Measurements from ENCODE around the gene AMIGO2. TPM values are rescaled to one million over a fixed set of nuclear protein-coding genes. Genes with fewer than 3 reads are reported as not detected.
A peak's percentile ranks its signal among the peaks of the same experiment; 100 is the strongest.

Gene AMIGO2
- total and polyA plus RNA-seq, 9 of the 15 experiments (the other 6 are each of a cell fraction or from before 2014, with no cell fraction given): 2.0 to 8.3 (median 3.8) TPM

DNA sequence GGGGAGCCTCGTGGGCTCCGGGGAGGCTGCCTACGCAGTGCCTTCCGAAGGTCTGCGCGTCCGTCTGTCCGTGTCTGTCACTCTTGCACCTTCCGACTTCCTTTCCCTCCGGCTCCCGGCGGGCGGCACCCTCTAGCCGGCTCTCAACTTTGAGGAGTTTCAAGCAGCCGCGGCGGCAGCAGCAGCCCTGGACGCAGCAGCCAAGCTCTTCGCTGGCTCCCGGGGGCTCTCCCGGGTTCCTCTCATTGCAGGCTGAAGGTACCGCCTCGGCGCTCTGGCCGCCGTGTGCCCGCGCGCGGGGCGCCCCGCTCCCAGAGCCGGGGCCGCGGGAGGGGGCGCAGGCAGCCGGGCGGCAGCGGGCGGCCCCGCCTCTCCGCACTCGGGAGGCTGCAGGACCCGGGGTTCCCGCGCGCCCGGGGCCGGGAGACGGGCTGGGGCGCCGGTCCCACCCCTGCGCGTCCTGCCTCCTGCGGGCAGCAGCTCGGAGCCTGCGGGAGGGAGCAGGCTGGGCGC, at the start of gene AMIGO2, which contains the start of gene PCED1B (continued):
- TF ChIP-seq, protein P1, sequence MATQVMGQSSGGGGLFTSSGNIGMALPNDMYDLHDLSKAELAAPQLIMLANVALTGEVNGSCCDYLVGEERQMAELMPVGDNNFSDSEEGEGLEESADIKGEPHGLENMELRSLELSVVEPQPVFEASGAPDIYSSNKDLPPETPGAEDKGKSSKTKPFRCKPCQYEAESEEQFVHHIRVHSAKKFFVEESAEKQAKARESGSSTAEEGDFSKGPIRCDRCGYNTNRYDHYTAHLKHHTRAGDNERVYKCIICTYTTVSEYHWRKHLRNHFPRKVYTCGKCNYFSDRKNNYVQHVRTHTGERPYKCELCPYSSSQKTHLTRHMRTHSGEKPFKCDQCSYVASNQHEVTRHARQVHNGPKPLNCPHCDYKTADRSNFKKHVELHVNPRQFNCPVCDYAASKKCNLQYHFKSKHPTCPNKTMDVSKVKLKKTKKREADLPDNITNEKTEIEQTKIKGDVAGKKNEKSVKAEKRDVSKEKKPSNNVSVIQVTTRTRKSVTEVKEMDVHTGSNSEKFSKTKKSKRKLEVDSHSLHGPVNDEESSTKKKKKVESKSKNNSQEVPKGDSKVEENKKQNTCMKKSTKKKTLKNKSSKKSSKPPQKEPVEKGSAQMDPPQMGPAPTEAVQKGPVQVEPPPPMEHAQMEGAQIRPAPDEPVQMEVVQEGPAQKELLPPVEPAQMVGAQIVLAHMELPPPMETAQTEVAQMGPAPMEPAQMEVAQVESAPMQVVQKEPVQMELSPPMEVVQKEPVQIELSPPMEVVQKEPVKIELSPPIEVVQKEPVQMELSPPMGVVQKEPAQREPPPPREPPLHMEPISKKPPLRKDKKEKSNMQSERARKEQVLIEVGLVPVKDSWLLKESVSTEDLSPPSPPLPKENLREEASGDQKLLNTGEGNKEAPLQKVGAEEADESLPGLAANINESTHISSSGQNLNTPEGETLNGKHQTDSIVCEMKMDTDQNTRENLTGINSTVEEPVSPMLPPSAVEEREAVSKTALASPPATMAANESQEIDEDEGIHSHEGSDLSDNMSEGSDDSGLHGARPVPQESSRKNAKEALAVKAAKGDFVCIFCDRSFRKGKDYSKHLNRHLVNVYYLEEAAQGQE (IDR thresholded peaks at IDR 0.05; ENCODE audit: borderline replicate concordance): peak; percentile 85
- TF ChIP-seq, protein P1 (CRISPR knock-in tag; IDR thresholded peaks at IDR 0.05; ENCODE audit: low read depth): no peak
- TF ChIP-seq GTF2E2 (tag; IDR thresholded peaks at IDR 0.05): peak; percentile 32; the same call in 1 of the 2 replicates
- no peak for TF ChIP-seq TCF7L2 (IDR thresholded peaks at IDR 0.05; ENCODE audit: low read depth, low read length)
- 0 out of 2 replicates have a peak, but pooled peaks have one; percentile 46 for TF ChIP-seq RNF2 (IDR thresholded peaks at IDR 0.05)
- TF ChIP-seq TSC22D4 (tag; IDR thresholded peaks at IDR 0.05): no peak
- peak; percentile 34 for TF ChIP-seq MEIS2 (IDR thresholded peaks at IDR 0.05; ENCODE audit: partially characterized antibody)
- no peak for TF ChIP-seq MTA2 (IDR thresholded peaks at IDR 0.05; ENCODE audit: low read depth)
- 0 out of 2 replicates have a peak, but pooled peaks have one; percentile 16 for TF ChIP-seq BHLHE40 (IDR thresholded peaks at IDR 0.05; ENCODE audit: low read length)
- TF ChIP-seq L3MBTL2 (IDR thresholded peaks at IDR 0.05): peak; percentile 70; the same call in 1 of the 2 replicates
- TF ChIP-seq, protein P2, sequence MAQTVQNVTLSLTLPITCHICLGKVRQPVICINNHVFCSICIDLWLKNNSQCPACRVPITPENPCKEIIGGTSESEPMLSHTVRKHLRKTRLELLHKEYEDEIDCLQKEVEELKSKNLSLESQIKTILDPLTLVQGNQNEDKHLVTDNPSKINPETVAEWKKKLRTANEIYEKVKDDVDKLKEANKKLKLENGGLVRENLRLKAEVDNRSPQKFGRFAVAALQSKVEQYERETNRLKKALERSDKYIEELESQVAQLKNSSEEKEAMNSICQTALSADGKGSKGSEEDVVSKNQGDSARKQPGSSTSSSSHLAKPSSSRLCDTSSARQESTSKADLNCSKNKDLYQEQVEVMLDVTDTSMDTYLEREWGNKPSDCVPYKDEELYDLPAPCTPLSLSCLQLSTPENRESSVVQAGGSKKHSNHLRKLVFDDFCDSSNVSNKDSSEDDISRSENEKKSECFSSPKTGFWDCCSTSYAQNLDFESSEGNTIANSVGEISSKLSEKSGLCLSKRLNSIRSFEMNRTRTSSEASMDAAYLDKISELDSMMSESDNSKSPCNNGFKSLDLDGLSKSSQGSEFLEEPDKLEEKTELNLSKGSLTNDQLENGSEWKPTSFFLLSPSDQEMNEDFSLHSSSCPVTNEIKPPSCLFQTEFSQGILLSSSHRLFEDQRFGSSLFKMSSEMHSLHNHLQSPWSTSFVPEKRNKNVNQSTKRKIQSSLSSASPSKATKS (CRISPR knock-in tag; IDR thresholded peaks at IDR 0.05): no peak
- no peak for TF ChIP-seq ZNF431 (CRISPR knock-in tag; IDR thresholded peaks at IDR 0.05)
- peak; percentile 13; the same call in 1 of the 2 replicates for TF ChIP-seq E2F3 (CRISPR knock-in tag; IDR thresholded peaks at IDR 0.05)
- peak; percentile 77 for TF ChIP-seq RBFOX2 (IDR thresholded peaks at IDR 0.05; ENCODE audit: low read depth, low read length)
- TF ChIP-seq SIN3B (IDR thresholded peaks at IDR 0.05; ENCODE audit: low read depth): peak; percentile 28; the same call in 1 of the 2 replicates
- TF ChIP-seq ESRRA (IDR thresholded peaks at IDR 0.05; ENCODE audit: borderline replicate concordance, low read depth): 0 out of 2 replicates have a peak, but pooled peaks have one; percentile 0
- TF ChIP-seq POLR2H (tag; IDR thresholded peaks at IDR 0.05; ENCODE audit: low read depth): peak; percentile 53; the same call in 1 of the 2 replicates
- TF ChIP-seq ZNF584 (CRISPR knock-in tag; IDR thresholded peaks at IDR 0.05; ENCODE audit: low read depth): no peak
- TF ChIP-seq POLR2B (IDR thresholded peaks at IDR 0.05; ENCODE audit: low read depth, partially characterized antibody): peak; percentile 32
- TF ChIP-seq ZNF778 (CRISPR knock-in tag; IDR thresholded peaks at IDR 0.05): no peak
- TF ChIP-seq ZBTB7A (IDR thresholded peaks at IDR 0.05; ENCODE audit: borderline replicate concordance, control insufficient read depth, low read depth, low read length): peak; percentile 64; the same call in 1 of the 2 replicates
